Type B pancreatic cell (in vitro differentiated cells): ENCODE measurements around the gene ANKRD63. TPM values are rescaled to one million over a fixed set of nuclear protein-coding genes. Genes with fewer than 3 reads are reported as not detected.

Source experiments
- DNase-seq: peaks from one replicate; pipeline ENCODE4 v3.0.0; 2021; ENCODE audit warnings: mixed read lengths; ENCODE audit not compliant: unreplicated experiment; ENCODE audit errors: extremely low spot score
- H3K27ac Mint-ChIP-seq: 2 replicates; pipeline ENCODE4 v1.8.0; 2021; ENCODE audit warnings: mild to moderate bottlenecking, mixed read lengths
- H3K27me3 Mint-ChIP-seq: 2 replicates; pipeline ENCODE4 v1.8.0; 2021; ENCODE audit warnings: mixed read lengths
- H3K36me3 Mint-ChIP-seq: 2 replicates; pipeline ENCODE4 v1.8.0; 2021; ENCODE audit warnings: mixed read lengths
- H3K4me1 Mint-ChIP-seq: one replicate; pipeline ENCODE4 v1.8.0; 2021; ENCODE audit warnings: mixed read lengths; ENCODE audit not compliant: unreplicated experiment
- H3K4me3 Mint-ChIP-seq: 2 replicates; pipeline ENCODE4 v1.8.0; 2021; ENCODE audit warnings: mild to moderate bottlenecking, mixed read lengths
- H3K9me3 Mint-ChIP-seq: 2 replicates; pipeline ENCODE4 v1.8.0; 2021; ENCODE audit warnings: mixed read lengths
- long read RNA-seq: library from polyadenylated mRNA; unstranded; transcript quantifications from one replicate; pipeline ENCODE4 v2.0.0, GENCODE V29; 2020
- total RNA-seq: library from RNA; stranded (reverse); gene quantifications from 2 replicates; pipeline ENCODE4 v1.2.1, GENCODE V29; 2021; ENCODE audit warnings: low replicate concordance
- TF ChIP-seq, protein P1 (sequence below): fragments of 200-600 bp; sonication (generic); conservative IDR thresholded peaks from 2 replicates; pipeline ENCODE4 v1.5.0; 2021; ENCODE audit warnings: antibody characterized with exemption, mild to moderate bottlenecking

The ANKRD63 gene, protein sequence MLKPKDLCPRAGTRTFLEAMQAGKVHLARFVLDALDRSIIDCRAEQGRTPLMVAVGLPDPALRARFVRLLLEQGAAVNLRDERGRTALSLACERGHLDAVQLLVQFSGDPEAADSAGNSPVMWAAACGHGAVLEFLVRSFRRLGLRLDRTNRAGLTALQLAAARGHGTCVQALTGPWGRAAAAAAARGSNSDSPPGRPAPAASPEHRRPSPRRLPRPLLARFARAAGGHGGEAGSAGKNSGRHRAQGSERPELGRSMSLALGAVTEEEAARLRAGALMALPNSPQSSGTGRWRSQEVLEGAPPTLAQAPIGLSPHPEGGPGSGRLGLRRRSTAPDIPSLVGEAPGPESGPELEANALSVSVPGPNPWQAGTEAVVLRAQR
- 0.98 and 1.5 TPM in 2 replicates for total RNA-seq
- long read RNA-seq: 0 reads

DNA sequence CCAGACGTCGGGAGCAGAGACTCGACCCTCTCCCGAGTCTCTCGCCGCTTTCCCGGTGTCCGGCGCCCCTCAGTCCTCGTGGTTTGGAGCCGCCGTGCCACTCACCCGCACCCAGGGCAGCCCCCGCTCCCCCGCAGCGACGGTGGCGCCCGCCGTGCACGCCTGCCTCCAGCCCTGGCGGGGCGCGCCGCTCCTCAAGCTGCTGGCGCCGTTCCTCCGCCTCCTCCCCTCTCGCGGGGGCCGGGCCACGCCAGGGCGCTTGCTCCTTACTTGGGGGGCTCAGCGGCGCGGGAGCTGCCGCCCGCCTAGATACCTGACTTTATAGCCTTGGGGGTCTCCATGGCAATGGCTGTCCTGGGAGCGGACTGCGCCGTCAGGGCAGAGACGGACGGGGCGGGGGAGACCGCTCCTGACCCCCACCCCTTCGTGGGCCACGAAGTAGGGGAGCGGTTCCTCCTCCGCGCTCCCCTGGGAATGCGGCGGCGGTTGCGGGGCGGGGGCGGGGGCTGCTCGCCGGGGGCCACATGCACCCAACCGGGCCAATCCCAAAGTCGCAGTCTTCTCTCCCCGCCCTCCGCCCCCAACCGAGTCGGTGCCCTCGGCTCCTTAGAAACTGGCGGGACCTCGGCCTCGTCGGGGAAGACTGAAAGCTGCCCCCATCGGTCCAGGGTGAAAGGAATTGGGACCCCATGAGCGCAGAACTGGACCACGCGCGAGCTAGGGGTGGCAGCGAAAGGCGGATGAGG lies at the start of gene ANKRD63:
Gene ANKRD63 (minus strand): TSS at position 196 of the 746 bp plus-strand sequence. CDS start 478 bp downstream, outside the sequence.
- H3K4me3 Mint-ChIP-seq: peak within 1 kb of the TSS; percentile 65

DNA sequence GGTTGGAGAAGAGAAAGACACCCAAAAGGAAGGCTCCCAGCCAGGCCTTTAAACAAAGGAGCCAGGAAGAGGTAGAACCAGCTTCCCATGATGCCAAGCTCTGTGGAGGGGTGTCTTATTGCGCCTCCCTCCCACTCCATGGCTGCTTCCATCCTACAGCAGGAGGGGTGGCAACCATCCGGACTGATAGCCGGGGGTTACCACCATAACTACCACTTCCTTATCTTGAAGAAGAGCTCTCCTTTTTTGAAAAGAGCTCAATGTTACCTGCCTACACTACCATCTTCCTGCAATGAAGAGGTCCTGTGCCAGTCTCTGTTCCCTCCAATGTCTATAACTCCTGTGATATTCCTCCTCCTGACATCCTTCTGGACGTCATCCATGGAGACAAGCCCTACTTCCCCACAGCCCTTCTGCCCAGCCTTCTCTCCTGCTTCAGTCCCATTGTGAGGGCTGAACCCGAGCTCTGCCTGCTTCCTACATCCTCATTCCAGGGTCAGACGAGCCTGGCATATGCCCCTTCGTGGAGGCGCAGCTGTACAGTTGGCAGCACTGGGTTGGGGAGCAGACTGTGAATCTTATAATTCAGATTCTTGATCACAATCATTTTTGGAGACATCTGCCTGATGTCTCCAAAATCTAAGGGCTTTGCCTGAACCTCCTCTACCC lies 49.4 kb upstream of the ANKRD63 start:
- Mint-ChIP-seq H3K27me3 (no peaks in the 10 kb centered on the region), H3K27ac (no peak overlapping the region), H3K4me1 (peaks cover 33% of the 10 kb centered on the region), H3K4me3 (no peak overlapping the region), H3K36me3 (no peaks in the 10 kb centered on the region), H3K9me3 (no peaks in the 10 kb centered on the region)
- TF ChIP-seq, protein P1, sequence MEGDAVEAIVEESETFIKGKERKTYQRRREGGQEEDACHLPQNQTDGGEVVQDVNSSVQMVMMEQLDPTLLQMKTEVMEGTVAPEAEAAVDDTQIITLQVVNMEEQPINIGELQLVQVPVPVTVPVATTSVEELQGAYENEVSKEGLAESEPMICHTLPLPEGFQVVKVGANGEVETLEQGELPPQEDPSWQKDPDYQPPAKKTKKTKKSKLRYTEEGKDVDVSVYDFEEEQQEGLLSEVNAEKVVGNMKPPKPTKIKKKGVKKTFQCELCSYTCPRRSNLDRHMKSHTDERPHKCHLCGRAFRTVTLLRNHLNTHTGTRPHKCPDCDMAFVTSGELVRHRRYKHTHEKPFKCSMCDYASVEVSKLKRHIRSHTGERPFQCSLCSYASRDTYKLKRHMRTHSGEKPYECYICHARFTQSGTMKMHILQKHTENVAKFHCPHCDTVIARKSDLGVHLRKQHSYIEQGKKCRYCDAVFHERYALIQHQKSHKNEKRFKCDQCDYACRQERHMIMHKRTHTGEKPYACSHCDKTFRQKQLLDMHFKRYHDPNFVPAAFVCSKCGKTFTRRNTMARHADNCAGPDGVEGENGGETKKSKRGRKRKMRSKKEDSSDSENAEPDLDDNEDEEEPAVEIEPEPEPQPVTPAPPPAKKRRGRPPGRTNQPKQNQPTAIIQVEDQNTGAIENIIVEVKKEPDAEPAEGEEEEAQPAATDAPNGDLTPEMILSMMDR: no peak
- no peak for DNase-seq

More for the DNA sequence above, at the start of gene ANKRD63:
- H3K36me3 Mint-ChIP-seq: no peaks in the 10 kb centered on the region
- no peak for DNase-seq
- peaks cover 32% of the 10 kb centered on the region for H3K4me1 Mint-ChIP-seq
- no peak within 1 kb of the TSS for H3K27ac Mint-ChIP-seq
- TF ChIP-seq, protein P1: no peak
- peaks cover 65% of the 10 kb centered on the region for H3K27me3 Mint-ChIP-seq
- H3K9me3 Mint-ChIP-seq: no peaks in the 10 kb centered on the region

DNA sequence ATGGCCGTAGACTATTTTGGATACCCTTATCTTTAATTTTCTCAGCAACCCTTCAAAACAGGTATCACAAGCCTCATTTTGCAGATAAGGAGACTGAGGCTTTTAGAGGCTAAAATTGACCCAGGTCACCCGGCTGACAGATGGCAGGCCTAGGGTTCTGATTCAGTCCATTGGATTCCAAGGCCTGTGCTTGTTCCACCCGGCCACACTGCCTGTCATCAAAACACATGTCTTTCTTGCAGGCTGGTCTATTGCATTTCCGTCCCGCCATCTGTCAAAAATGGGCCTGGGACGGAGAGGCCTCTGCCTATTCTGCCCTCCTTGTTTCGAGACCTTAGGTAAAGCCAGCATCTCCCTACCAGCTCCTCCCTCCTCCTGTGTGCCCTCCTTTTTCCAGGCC lies 48.8 kb upstream of the ANKRD63 start:
- H3K36me3 Mint-ChIP-seq: no peaks in the 10 kb centered on the region
- H3K27ac Mint-ChIP-seq: no peak overlapping the region
- no peak for DNase-seq
- TF ChIP-seq, protein P1: no peak
- no peak overlapping the region for H3K4me3 Mint-ChIP-seq
- peaks cover 1% of the 10 kb centered on the region for H3K27me3 Mint-ChIP-seq
- no peaks in the 10 kb centered on the region for H3K9me3 Mint-ChIP-seq
- peaks cover 40% of the 10 kb centered on the region for H3K4me1 Mint-ChIP-seq

DNA sequence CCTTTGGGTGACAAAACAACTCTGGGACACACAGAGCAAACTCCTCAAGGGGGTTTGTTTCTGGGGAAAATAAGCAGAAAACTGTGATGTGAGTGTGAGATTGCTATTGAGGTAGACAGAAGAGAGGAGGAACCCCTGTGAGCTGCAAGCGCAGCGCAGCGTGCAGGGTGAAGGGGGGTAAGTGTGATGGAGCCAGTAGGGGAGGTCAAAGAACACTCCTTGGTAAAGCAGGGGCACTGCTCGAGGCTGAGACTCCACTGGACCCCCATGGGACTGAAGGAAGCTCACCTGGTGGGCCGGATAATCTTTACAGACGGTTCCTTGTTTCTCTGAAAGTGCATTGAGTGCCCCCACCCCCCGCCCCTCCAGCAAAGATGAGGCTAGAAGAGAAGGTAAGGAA lies 48.2 kb upstream of the ANKRD63 start:
- Mint-ChIP-seq H3K4me3 (no peak overlapping the region), H3K27me3 (peaks cover 4% of the 10 kb centered on the region), H3K4me1 (peaks cover 43% of the 10 kb centered on the region)

DNA sequence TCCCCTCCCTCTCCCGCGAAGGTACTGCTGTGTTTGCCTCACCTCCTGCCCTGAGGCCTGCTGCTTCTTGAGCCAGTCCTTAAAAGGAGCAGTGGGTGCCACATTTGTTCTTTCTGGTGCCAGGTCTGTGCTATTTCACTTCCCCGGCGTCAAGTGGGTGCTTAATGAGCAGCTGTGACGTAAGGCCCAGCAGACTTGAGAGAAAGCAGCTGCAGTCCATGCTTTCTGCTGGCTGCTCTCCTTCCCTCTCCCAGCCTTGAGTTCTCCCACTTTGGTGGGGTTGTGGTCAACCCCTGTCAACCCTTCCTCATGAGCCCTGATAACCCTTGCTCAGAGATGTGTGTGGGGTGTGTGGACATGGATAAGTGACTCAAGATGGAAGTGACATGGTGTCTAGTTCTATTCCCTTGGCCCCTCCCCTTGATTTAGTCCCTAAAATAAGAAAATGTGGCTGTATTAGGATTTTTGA lies 47.5 kb upstream of the ANKRD63 start:
- Mint-ChIP-seq H3K36me3 (no peaks in the 10 kb centered on the region), H3K9me3 (no peaks in the 10 kb centered on the region), H3K27me3 (peaks cover 5% of the 10 kb centered on the region), H3K27ac (no peak overlapping the region), H3K4me1 (peaks cover 48% of the 10 kb centered on the region), H3K4me3 (no peak overlapping the region)
- no peak for DNase-seq
- TF ChIP-seq, protein P1: no peak

More for the DNA sequence above, 48.2 kb upstream of the ANKRD63 start:
- Mint-ChIP-seq H3K9me3 (no peaks in the 10 kb centered on the region), H3K27ac (no peak overlapping the region), H3K36me3 (no peaks in the 10 kb centered on the region)
- no peak for DNase-seq
- TF ChIP-seq, protein P1: no peak
